Superior temporal gyrus (tissue), 1 donor: ENCODE results near the gene ATG9B.
"Not testable (repeated sequence)": the region's sequence is repeated elsewhere in the genome, so short reads cannot be mapped to it uniquely, and the experiment has no call there.

Source experiments
- DNase-seq: peaks from one replicate; pipeline ENCODE4 v3.0.0-alpha.2; 2016; ENCODE audit errors: extremely low spot score

Gene ATG9B

GRCh38 chr7:151035026-151035717 lies 10.9 kb upstream of the ATG9B start:
- no peak for DNase-seq

GRCh38 chr7:151034312-151035025 lies 10.2 kb upstream of the ATG9B start:
- DNase-seq: no peak

- DNase-seq: no peak
These were observed 9.6 kb upstream of the ATG9B start for GRCh38 chr7:151033864-151034249.

- no peak for DNase-seq
These were observed 8.9 kb upstream of the ATG9B start for GRCh38 chr7:151032936-151033863.

- DNase-seq: no peak
These were observed 6.7 kb upstream of the ATG9B start for GRCh38 chr7:151031011-151031410.

- DNase-seq: no peak
These were observed 4.7 kb upstream of the ATG9B start for GRCh38 chr7:151028948-151029501.

- DNase-seq: peak; percentile 98
These were observed 4.0 kb upstream of the ATG9B start, which contains the start of gene ABCB8 for GRCh38 chr7:151028131-151028947. Gene ABCB8 (plus strand): TSS chr7:151028450. CDS start chr7:151028516, 66 bp downstream.

GRCh38 chr7:151027728-151028130 lies 3.4 kb upstream of the ATG9B start:
- not testable (repeated sequence) for DNase-seq

- DNase-seq: not testable (repeated sequence)
These were observed 2.8 kb upstream of the ATG9B start for GRCh38 chr7:151026771-151027727.

GRCh38 chr7:151025924-151026671 lies 1.8 kb upstream of the ATG9B start:
- no peak for DNase-seq

GRCh38 chr7:151023232-151023631 lies 1.1 kb downstream of the ATG9B start:
- no peak for DNase-seq

GRCh38 chr7:151020231-151020630 lies 4.1 kb downstream of the ATG9B start:
- no peak for DNase-seq

GRCh38 chr7:151019130-151019447 lies 5.2 kb downstream of the ATG9B start:
- no peak for DNase-seq

GRCh38 chr7:151018421-151019129 lies 5.7 kb downstream of the ATG9B start:
- DNase-seq: no peak

- DNase-seq: no peak
These were observed 6.3 kb downstream of the ATG9B start for GRCh38 chr7:151017953-151018420.

GRCh38 chr7:151017370-151017952 lies 6.8 kb downstream of the ATG9B start:
- no peak for DNase-seq

- DNase-seq: no peak
These were observed 7.4 kb downstream of the ATG9B start for GRCh38 chr7:151016942-151017341.

GRCh38 chr7:151016505-151016904 lies 7.8 kb downstream of the ATG9B start:
- DNase-seq: no peak
